Measurements from ENCODE around the gene TMEM134.

Gene TMEM134

DNA sequence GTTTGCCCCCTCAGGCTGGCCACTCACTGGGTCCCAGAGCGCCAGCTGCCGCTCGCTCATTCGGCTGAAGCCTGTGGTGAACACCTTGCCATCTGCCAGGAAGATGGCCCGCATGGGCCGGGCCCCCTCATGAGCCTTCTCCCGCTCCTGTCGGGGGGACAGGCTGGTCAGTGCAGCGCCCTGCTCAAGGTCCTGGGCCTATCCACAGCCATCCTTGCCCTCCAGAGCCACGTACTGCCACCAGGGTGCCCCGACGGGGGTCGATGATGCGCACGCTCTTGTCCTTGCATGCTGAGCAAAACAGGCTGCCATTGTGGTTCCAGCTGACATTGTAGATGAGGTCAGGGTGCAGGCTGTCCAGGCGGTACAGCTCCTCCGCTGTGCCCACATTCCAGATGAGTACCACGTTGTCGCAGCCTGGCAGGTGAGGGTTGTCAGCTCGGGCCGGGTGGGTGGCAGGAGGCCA lies 27.9 kb downstream of the TMEM134 start:
- TF ChIP-seq POLR2AphosphoS5 (IDR thresholded peaks at IDR 0.05; ENCODE audit: low read depth, low read length) (no peak; the same call in 1 of the 2 replicates), SIN3A (IDR thresholded peaks at IDR 0.05; ENCODE audit: borderline replicate concordance, insufficient read depth, low read length) (no peak), TAF1 (IDR thresholded peaks at IDR 0.05; ENCODE audit: borderline replicate concordance, insufficient read depth, low read length) (no peak), FOXP2 (optimal IDR thresholded peaks at IDR 0.05; ENCODE audit: borderline replicate concordance, extremely low read depth, extremely low read length, insufficient read depth) (no peak)
- TF ChIP-seq, protein P1, sequence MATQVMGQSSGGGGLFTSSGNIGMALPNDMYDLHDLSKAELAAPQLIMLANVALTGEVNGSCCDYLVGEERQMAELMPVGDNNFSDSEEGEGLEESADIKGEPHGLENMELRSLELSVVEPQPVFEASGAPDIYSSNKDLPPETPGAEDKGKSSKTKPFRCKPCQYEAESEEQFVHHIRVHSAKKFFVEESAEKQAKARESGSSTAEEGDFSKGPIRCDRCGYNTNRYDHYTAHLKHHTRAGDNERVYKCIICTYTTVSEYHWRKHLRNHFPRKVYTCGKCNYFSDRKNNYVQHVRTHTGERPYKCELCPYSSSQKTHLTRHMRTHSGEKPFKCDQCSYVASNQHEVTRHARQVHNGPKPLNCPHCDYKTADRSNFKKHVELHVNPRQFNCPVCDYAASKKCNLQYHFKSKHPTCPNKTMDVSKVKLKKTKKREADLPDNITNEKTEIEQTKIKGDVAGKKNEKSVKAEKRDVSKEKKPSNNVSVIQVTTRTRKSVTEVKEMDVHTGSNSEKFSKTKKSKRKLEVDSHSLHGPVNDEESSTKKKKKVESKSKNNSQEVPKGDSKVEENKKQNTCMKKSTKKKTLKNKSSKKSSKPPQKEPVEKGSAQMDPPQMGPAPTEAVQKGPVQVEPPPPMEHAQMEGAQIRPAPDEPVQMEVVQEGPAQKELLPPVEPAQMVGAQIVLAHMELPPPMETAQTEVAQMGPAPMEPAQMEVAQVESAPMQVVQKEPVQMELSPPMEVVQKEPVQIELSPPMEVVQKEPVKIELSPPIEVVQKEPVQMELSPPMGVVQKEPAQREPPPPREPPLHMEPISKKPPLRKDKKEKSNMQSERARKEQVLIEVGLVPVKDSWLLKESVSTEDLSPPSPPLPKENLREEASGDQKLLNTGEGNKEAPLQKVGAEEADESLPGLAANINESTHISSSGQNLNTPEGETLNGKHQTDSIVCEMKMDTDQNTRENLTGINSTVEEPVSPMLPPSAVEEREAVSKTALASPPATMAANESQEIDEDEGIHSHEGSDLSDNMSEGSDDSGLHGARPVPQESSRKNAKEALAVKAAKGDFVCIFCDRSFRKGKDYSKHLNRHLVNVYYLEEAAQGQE (IDR thresholded peaks at IDR 0.05; ENCODE audit: insufficient read depth in 1 of 2, low read depth in 2 of 2, low read length in 2 of 2) = no peak

DNA sequence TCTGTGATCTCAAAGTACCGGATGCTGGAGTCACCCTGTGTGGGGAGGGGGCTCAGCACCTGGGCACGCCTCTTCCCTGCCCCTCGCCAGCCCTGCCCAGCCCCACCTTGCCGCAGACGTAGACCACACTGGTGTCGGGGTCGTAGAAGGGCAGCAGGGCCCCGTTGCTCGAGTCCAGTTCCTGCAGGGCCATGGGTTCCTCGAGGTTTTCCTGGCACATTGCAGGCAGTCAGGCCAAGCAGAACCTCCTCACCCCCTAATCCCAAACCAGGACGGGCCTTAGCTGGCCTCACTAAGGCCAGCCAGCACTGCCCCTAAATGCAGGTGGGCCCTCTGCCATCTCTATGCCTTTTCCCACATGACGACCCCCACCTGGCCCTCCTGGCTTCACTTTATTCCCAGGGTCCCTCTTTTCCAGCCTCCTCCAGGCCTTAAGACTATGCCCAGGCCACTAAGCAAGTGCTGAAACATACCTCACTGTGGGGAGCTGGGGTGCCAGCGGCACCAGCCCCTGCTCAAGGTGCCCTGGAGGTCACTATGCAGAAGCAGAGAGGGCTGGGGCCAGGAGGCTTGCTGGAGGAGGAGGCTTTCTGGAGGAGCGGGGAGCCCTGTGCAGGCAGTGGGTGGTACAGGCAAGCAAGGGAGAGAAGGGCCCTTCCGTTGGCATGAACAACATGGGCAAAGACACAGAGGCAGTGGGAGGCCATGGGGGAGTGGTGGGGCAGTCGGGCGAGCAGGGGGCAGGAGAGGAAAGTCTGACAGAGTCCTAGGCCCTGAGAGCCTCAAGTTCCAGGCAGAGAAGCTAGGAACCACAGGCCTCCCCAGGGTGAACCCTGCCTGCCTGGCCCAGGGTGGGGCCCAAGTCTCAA lies 28.6 kb downstream of the TMEM134 start:
- TF ChIP-seq POLR2AphosphoS5 (IDR thresholded peaks at IDR 0.05; ENCODE audit: low read depth, low read length) = no peak
- TF ChIP-seq SIN3A (IDR thresholded peaks at IDR 0.05; ENCODE audit: borderline replicate concordance, insufficient read depth, low read length) = no peak

DNA sequence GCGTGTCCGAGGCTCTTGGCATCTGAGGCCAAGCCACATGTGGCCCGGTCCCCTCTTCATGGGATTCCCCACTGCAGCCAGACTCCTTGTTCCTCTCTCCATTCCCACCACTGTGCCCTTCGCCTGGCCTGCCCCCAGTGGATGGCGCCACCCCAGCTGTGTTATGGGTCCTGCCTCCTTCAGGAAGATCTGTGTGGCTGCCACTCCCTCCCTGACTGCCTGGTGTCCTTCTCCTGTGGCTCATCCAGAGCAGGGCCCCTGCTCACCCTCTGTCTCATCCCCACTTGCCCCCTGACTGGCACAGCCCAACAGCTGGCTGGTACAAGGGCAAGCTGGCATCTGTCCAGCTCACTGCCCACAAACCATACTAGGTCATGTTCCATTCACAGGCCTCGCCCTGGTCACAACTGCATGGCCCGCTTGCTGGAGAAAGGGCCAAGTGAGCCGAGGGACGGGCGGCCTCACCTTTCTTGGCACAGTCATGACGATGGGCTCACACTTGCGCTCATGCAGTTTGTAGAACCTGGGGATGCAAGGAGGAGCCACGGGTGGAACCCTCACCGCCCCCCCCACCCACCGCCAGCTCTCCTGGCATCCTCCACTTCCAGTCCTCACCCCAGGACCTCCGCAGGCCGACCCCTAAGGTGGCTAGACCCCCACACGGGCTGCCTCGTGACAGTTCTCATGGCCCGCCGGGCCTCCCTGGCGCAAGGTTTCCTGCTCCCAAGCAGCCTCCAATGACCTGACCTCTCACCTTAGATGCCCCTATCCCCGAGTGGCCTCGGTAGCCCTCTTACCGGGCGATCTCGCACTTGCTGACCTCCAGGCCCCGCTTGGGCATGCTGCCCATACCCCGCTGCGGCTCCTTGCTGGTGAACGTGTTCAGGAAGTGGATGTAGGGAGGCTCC lies 29.5 kb downstream of the TMEM134 start:
- TF ChIP-seq TAF1 (IDR thresholded peaks at IDR 0.05; ENCODE audit: borderline replicate concordance, insufficient read depth, low read length) = no peak
- no peak for TF ChIP-seq POLR2AphosphoS5 (IDR thresholded peaks at IDR 0.05; ENCODE audit: low read depth, low read length)
- no peak for TF ChIP-seq SIN3A (IDR thresholded peaks at IDR 0.05; ENCODE audit: borderline replicate concordance, insufficient read depth, low read length)
- TF ChIP-seq, protein P1 (IDR thresholded peaks at IDR 0.05; ENCODE audit: insufficient read depth in 1 of 2, low read depth in 2 of 2, low read length in 2 of 2) = no peak

DNA sequence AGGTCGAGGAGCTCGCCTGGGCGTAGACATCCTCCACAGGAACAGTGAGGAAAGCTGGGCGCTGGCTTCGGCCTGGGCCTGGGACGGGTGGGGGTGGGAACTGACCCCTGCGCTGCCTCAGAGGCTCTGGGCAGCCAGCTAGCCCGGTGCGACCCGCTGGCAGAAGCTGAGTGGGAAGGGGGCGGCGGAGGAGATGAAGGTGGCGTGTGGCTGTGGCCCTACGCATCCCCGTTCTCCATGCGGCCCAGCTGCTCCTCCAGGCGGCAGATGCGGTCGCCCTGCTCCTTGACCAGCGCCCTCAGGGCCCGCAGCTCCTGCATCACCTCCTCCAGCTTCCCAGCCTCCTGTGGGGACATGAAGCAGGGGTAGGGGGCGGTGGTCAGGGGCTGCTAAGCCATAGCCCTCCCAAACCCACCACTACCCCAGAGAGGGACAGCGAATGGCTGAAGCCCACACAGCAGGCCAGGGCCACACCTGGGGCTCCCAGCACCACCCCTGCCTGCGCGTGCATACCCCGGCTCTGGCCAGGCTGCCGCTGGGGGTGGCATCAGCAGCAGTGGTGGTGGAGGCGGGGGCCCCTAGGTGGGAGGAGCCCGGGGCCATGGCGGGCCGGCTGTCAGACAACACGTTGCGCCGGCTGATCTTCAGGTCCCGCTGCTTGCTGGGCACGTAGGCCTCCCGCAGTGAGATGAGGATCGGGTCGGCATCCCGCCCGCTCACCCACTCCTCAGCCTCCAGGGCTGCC lies 30.7 kb downstream of the TMEM134 start:
- TF ChIP-seq SIN3A (IDR thresholded peaks at IDR 0.05; ENCODE audit: borderline replicate concordance, insufficient read depth, low read length) (no peak), TAF1 (IDR thresholded peaks at IDR 0.05; ENCODE audit: borderline replicate concordance, insufficient read depth, low read length) (no peak), FOXP2 (optimal IDR thresholded peaks at IDR 0.05; ENCODE audit: borderline replicate concordance, extremely low read depth, extremely low read length, insufficient read depth) (no peak), POLR2AphosphoS5 (IDR thresholded peaks at IDR 0.05; ENCODE audit: low read depth, low read length) (peak; percentile 12; the same call in 1 of the 2 replicates)
- TF ChIP-seq, protein P1 (IDR thresholded peaks at IDR 0.05; ENCODE audit: insufficient read depth in 1 of 2, low read depth in 2 of 2, low read length in 2 of 2) = no peak

DNA sequence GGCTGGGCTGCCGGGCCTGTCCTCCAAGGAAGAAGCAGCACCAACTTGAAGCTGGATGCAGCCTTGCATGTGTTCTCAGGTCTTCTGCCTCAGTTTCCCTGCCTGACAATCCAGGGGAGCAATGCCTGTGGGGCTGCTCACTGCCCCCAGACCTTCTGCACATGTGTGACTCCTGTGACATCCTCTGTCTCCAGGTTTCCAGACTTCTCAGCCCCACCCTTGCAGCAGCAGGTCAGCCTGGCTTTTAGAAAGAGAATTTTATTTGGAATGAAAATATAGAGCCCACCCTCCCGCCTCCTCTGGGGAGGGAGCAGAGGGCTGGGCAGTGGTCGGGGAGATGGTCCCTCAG lies 31.3 kb downstream of the TMEM134 start:
- TF ChIP-seq POLR2AphosphoS5 (IDR thresholded peaks at IDR 0.05; ENCODE audit: low read depth, low read length) = no peak
